H9 (cell line): Measurements from ENCODE around the gene NT5DC1. TPM values are rescaled to one million over a fixed set of nuclear protein-coding genes. Genes with fewer than 3 reads are reported as not detected.
A peak's percentile ranks its signal among the peaks of the same experiment; 100 is the strongest.

Source experiments
- DNase-seq: peaks from one replicate; pipeline ENCODE4 v3.0.0-alpha.2; 2017
- H2AFZ ChIP-seq: one replicate; pipeline ENCODE4 v1.6.1; 2013; ENCODE audit warnings: mild to moderate bottlenecking, low read length, control low read depth, moderate library complexity
- H2AK5ac ChIP-seq: 2 replicates; pipeline ENCODE4 v1.6.1; 2013; ENCODE audit warnings: low read length, control low read depth, mixed read lengths; ENCODE audit not compliant: insufficient read length
- H2BK120ac ChIP-seq: one replicate; pipeline ENCODE4 v1.6.1; 2013; ENCODE audit warnings: low read depth, mild to moderate bottlenecking, low read length, control low read depth, inconsistent platforms; ENCODE audit not compliant: poor library complexity, severe bottlenecking
- H2BK12ac ChIP-seq: 2 replicates; pipeline ENCODE4 v1.6.1; 2013; ENCODE audit warnings: low read length, control low read depth, mixed read lengths, low read depth; ENCODE audit not compliant: insufficient read length
- H2BK15ac ChIP-seq: 2 replicates; pipeline ENCODE4 v1.6.1; 2013; ENCODE audit warnings: low read depth, low read length, control low read depth
- H2BK20ac ChIP-seq: one replicate; pipeline ENCODE4 v1.6.1; 2013; ENCODE audit warnings: low read depth, mild to moderate bottlenecking, low read length, control low read depth, inconsistent platforms; ENCODE audit not compliant: poor library complexity, severe bottlenecking
- H2BK5ac ChIP-seq: 2 replicates; pipeline ENCODE4 v1.6.1; 2013; ENCODE audit warnings: low read length, control low read depth, mixed read lengths; ENCODE audit not compliant: insufficient read length
- H3K14ac ChIP-seq: 2 replicates; pipeline ENCODE4 v1.6.1; 2013; ENCODE audit warnings: low read length, control low read depth; ENCODE audit not compliant: insufficient read depth
- H3K18ac ChIP-seq: 2 replicates; pipeline ENCODE4 v1.6.1; 2013; ENCODE audit warnings: low read depth, mild to moderate bottlenecking, mixed read lengths, low read length, control low read depth; ENCODE audit not compliant: insufficient read length
- H3K23ac ChIP-seq: 2 replicates; pipeline ENCODE4 v1.6.1; 2013; ENCODE audit warnings: low read length, control low read depth, mixed read lengths, low read depth; ENCODE audit not compliant: insufficient read length
- H3K23me2 ChIP-seq: 2 replicates; pipeline ENCODE4 v1.6.1; 2013; ENCODE audit warnings: low read depth, mild to moderate bottlenecking, mixed read lengths, low read length, control low read depth; ENCODE audit not compliant: insufficient read length, poor library complexity, severe bottlenecking
- H3K27ac ChIP-seq: 2 replicates; pipeline ENCODE4 v1.5.1; 2013; ENCODE audit warnings: low read length, control low read depth, mixed read lengths, low read depth; ENCODE audit not compliant: insufficient read length
- H3K27me3 ChIP-seq: 2 replicates; pipeline ENCODE4 v1.6.1; 2013; ENCODE audit warnings: low read length, control low read depth, inconsistent platforms; ENCODE audit not compliant: insufficient read depth
- H3K4ac ChIP-seq: 2 replicates; pipeline ENCODE4 v1.6.1; 2013; ENCODE audit warnings: low read depth, mild to moderate bottlenecking, control low read depth, inconsistent platforms, low read length, moderate library complexity
- H3K4me1 ChIP-seq: 2 replicates; pipeline ENCODE4 v1.6.1; 2013; ENCODE audit warnings: low read length, control low read depth, inconsistent platforms; ENCODE audit not compliant: insufficient read depth
- H3K4me2 ChIP-seq: 2 replicates; pipeline ENCODE4 v1.6.1; 2013; ENCODE audit warnings: low read length, control low read depth, mixed read lengths; ENCODE audit not compliant: insufficient read length, insufficient read depth
- H3K56ac ChIP-seq: 2 replicates; pipeline ENCODE4 v1.6.1; 2013; ENCODE audit warnings: low read depth, mild to moderate bottlenecking, mixed read lengths, low read length, control low read depth; ENCODE audit not compliant: insufficient read length
- H3K79me1 ChIP-seq: 2 replicates; pipeline ENCODE4 v1.6.1; 2013; ENCODE audit warnings: low read depth, mild to moderate bottlenecking, moderate library complexity, low read length, control low read depth, inconsistent platforms; ENCODE audit not compliant: insufficient read depth, poor library complexity, severe bottlenecking
- H3K79me2 ChIP-seq: 2 replicates; pipeline ENCODE4 v1.6.1; 2013; ENCODE audit warnings: low read length, control low read depth, inconsistent platforms; ENCODE audit not compliant: insufficient read depth
- H3K9ac ChIP-seq: 2 replicates; pipeline ENCODE4 v1.6.1; 2013; ENCODE audit warnings: low read length, control low read depth, mixed read lengths; ENCODE audit not compliant: insufficient read length; ENCODE audit errors: extremely low read depth
- H3K9me3 ChIP-seq: one replicate; pipeline ENCODE4 v1.6.1; 2013; ENCODE audit warnings: low read depth, low read length, inconsistent platforms; ENCODE audit not compliant: control insufficient read depth
- H3T11ph ChIP-seq: one replicate; pipeline ENCODE4 v1.6.1; 2013; ENCODE audit warnings: mild to moderate bottlenecking, low read length, control low read depth, inconsistent platforms
- H4K20me1 ChIP-seq: one replicate; pipeline ENCODE4 v1.6.1; 2013; ENCODE audit not compliant: control insufficient read depth, insufficient read length, insufficient read depth
- H4K5ac ChIP-seq: 2 replicates; pipeline ENCODE4 v1.6.1; 2013; ENCODE audit warnings: low read depth, mild to moderate bottlenecking, mixed read lengths, low read length, control low read depth; ENCODE audit not compliant: insufficient read length
- H4K8ac ChIP-seq: replicated peaks from 2 replicates; pipeline ENCODE4 v1.6.1; 2013; ENCODE audit warnings: low read length, control low read depth, mixed read lengths, low read depth; ENCODE audit not compliant: insufficient read length
- H4K91ac ChIP-seq: 2 replicates; pipeline ENCODE4 v1.6.1; 2013; ENCODE audit warnings: low read depth, mild to moderate bottlenecking, moderate library complexity, mixed read lengths, low read length, control low read depth; ENCODE audit not compliant: insufficient read length
- H3K27ac Mint-ChIP-seq, 3 experiments: 2 replicates in 2 of 3; 3 replicates in 1 of 3; pipeline ENCODE4 v1.8.0; 2020 to 2021; ENCODE audit warnings: mixed read lengths in 3 of 3, mild to moderate bottlenecking in 1 of 3, moderate library complexity in 1 of 3
- H3K27me3 Mint-ChIP-seq: 2 replicates; pipeline ENCODE4 v1.8.0; 2021; ENCODE audit warnings: low read depth, mild to moderate bottlenecking, moderate library complexity, mixed read lengths
- H3K36me3 Mint-ChIP-seq, 3 experiments: 2 replicates in 2 of 3; 3 replicates in 1 of 3; pipeline ENCODE4 v1.8.0; 2020 to 2021; ENCODE audit warnings: low read depth in 3 of 3, mixed read lengths in 3 of 3; ENCODE audit not compliant: insufficient read depth in 1 of 3
- H3K4me1 Mint-ChIP-seq, 2 experiments: 2 replicates each; pipeline ENCODE4 v1.8.0; 2020; ENCODE audit warnings: mixed read lengths in 2 of 2
- H3K4me3 Mint-ChIP-seq, 2 experiments: 2 replicates in 1 of 2; 3 replicates in 1 of 2; pipeline ENCODE4 v1.8.0; 2020 to 2021; ENCODE audit warnings: mild to moderate bottlenecking in 2 of 2, mixed read lengths in 2 of 2, moderate library complexity in 1 of 2
- H3K9me3 Mint-ChIP-seq, 2 experiments: 2 replicates in 1 of 2; 3 replicates in 1 of 2; pipeline ENCODE4 v1.8.0; 2020; ENCODE audit warnings: mild to moderate bottlenecking in 2 of 2, mixed read lengths in 2 of 2, moderate library complexity in 1 of 2
- CTCF ChIP-seq: fragments of 200-600 bp; sonication (generic); conservative IDR thresholded peaks from 3 replicates; pipeline ENCODE4 v1.8.0; 2021; ENCODE audit warnings: antibody characterized with exemption, mild to moderate bottlenecking
- WGBS: extraction: QIAGEN DNeasy Blood & Tissue Kit; methylation state at CpG from one replicate; pipeline ENCODE4 v1.1.7; 2013; ENCODE audit warnings: missing lambda C conversion rate, low lambda C conversion rate, mixed read lengths; ENCODE audit not compliant: insufficient read length; ENCODE audit errors: extremely low coverage; 5-methylcytosine and 5-hydroxymethylcytosine counted together
- total RNA-seq: library from RNA; stranded (reverse); gene quantifications from 2 replicates; pipeline ENCODE4 v1.2.1, GENCODE V29; 2021

Gene NT5DC1
- total RNA-seq, 1 experiment from 2014 or later: 64.9 TPM

DNA sequence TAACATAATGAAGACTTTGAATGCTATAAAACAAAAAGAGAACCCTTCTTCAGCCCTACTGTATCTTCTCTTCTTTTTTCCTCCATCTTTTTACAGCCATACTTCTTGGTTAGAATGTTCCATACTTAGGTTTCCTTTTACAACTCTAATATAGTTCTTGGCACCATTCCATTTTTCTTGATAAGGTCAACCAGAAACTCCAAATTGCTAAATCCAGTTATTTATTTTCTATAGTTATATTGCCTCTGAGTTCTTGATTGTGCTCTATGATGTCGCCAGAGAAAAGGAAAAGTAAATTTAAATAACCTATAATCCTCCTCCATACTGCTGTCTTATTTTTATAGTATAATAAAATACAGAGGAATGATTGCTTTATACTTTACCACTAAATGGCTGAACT is 52.0 kb downstream of the NT5DC1 start:
- Histone ChIP-seq H2BK15ac (no peak overlapping the region), H4K5ac (no peak overlapping the region), H4K91ac (no peak overlapping the region), H3K79me2 (no peaks in the 10 kb centered on the region), H3K18ac (no peak overlapping the region), H3K4ac (no peak overlapping the region), H3T11ph (no peak overlapping the region), H3K4me2 (no peak overlapping the region), H2AK5ac (no peak overlapping the region), H3K79me1 (no peaks in the 10 kb centered on the region), H3K9me3 (no peaks in the 10 kb centered on the region), H3K14ac (no peak overlapping the region), H4K8ac (no peak overlapping the region), H4K20me1 (no peaks in the 10 kb centered on the region), H2BK5ac (no peak overlapping the region), H3K27me3 (no peaks in the 10 kb centered on the region), H2BK12ac (no peak overlapping the region), H3K23ac (no peak overlapping the region), H3K4me1 (no peaks in the 10 kb centered on the region; the same call in 1 of the 2 replicates), H3K56ac (no peak overlapping the region), H2AFZ (no peak overlapping the region), H3K9ac (no peak overlapping the region), H3K27ac (no peak overlapping the region), H2BK20ac (no peak overlapping the region), H3K23me2 (no peaks in the 10 kb centered on the region), H2BK120ac (no peak overlapping the region)
- DNase-seq: no peak
- no peak for TF ChIP-seq CTCF
- Mint-ChIP-seq H3K9me3 (no peaks in the 10 kb centered on the region), H3K4me1 (peaks cover 4 to 11% of the 10 kb centered on the region in 2 experiments), H3K36me3 (peaks cover 0 to 2% (median 0%) of the 10 kb centered on the region in 3 experiments; a peak in 1 of 7 replicates), H3K27me3 (no peaks in the 10 kb centered on the region), H3K27ac (peak overlapping the region in 1 of 3 experiments; percentile 25; a peak in 2 of 7 replicates), H3K4me3 (no peak overlapping the region)
- no CpG with 5 or more reads among the region's 1 CpG for WGBS
